ENCODE data around the gene COPG1.
A peak's percentile ranks its signal among the peaks of the same experiment; 100 is the strongest.

Gene COPG1

GRCh38 chr3:129313665-129314385 is 64.4 kb downstream of the COPG1 start:
- DNase-seq (ENCODE audit: low spot score), result peak; percentile 41

- DNase-seq (ENCODE audit: low spot score), result peak; percentile 95
Measured at GRCh38 chr3:129314386-129315222, 65.2 kb downstream of the COPG1 start.

DNA sequence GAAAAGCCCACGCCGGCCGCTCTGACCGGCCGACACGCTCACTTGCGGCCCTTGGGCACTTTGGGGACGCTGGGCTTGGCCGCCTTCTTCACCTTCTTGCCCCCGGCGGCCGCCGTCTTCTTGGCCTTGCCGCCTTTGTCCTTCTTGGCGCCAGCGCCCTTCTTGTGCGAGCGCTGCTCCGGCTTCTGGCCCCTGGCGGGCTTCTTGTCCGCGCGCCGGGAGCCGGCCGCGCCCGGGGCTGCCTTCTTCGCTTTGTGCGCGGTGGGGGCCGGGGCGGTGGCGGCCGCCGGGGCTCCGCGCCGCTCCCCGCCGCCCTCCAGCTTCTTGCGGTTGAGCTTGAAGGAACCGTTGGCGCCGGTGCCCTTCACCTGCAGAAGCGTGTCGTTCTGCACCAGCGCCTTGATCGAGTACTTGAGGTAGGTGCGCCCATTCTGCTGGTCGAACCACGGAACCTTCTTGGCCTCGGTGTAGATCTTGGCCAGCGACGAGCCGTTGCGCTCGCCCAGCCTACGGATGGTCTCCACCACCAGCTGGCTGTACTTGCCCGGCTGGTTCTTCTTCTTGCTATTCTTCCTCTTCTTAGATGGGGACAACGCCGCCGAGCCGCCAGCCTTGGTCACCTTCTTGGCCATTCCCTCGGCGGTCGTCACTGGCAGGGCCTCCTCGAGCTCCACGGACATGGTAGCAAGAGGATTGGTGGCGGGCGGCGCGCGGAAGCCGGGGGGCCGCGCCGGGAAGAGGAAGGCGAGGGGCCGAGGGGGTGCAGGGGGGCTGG is 66.0 kb downstream of the COPG1 start:
- peak; percentile 42 for DNase-seq (ENCODE audit: low spot score)

GRCh38 chr3:129315998-129316247 is 66.5 kb downstream of the COPG1 start:
- no peak for DNase-seq (ENCODE audit: low spot score)

DNA sequence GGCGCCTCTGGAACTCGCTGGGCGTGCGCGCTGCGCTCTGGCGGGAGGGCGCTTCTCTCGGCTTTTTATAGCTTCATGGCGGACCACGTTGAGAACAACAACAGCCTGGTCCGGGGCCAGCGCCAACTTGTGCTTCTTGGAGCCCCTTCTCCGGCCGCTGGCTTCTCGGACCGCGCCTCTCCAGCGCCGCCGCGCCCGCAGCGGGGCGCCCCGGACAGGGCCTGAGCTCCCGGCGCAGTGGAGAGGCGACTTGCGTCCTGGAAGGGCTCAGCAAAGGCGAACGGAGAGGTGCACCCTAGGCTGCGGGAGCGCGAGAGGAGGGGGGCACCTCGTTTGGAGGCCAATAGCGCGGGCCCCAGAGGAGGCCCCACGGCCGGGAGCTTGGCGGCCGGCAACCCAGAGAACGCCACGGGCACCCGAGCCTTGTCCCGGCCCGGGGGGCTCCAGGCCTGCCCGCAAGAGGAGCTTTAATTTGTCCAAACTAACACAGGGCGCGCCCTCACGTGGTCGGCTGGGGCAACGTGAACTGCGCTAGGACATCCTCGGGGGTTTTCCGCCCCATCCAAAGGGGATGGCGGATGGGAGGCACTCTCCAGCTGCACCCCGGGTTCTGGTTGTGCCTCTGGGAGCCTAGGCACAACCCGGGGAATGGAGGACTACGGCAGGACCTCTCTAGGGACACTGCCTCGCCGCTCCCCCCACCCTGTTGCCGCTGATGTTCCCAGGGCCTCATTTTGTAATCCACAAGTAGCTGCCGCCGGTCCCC is 67.0 kb downstream of the COPG1 start:
- peak; percentile 91 for DNase-seq (ENCODE audit: low spot score)

DNA sequence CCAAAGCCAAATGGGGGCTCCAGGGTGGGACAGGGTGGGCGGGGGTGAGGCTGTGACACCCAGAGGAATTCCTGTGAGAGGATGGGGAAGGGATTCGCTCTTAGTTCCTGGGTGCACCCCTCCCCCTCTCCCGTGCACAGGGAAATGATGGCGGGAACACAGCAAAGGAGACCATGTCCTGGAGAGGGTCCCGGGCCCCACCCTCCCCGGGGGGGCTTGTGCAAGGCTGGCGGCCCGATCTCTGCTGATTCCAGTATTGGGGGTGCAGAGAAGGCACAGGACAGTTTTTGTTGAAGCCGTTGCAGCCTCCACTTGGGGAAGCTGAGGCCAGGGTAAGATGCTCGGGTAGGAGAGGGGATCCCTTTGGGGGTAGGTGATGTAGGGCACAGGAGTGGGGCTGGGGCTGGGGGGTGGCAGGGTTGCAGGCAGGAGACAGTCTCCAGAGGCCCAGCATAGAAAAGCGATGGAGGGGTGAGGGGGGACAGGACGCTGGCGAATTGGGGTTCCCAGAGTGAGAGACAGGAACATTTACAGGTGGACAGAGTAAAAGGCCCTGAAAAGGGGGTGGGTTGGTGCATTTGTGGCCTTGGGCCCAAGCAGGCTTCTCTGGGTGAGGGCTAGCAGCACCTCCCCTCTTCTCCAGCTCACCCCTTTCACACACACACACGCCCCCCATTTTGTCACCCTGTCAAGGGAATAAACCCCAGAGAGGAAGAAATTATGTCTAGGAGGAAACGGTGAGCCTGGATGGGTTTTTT is 67.8 kb downstream of the COPG1 start:
- no peak for DNase-seq (ENCODE audit: low spot score)

GRCh38 chr3:129317848-129318247 is 68.4 kb downstream of the COPG1 start:
- no peak for DNase-seq (ENCODE audit: low spot score)

DNA sequence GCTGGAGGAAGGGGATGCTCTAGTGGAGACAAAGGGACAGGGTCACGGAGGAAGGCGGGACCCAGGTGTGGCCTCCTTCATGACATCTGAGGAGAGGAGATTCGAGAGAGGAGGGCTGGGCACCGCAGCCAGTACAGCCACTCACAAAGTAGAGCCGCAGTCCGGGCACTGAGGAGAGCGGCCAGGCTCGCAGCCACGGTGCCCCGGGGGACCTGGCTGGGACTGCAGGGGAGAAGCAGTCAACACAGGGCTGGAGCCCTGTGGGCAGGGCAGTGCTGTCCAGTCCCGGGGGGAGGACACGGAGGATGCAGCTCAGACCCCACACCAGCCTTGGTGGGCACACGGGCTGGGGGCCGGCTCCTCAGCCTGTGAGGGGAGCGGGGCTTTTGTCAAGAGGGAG is 69.5 kb downstream of the COPG1 start:
- no peak for DNase-seq (ENCODE audit: low spot score)

DNA sequence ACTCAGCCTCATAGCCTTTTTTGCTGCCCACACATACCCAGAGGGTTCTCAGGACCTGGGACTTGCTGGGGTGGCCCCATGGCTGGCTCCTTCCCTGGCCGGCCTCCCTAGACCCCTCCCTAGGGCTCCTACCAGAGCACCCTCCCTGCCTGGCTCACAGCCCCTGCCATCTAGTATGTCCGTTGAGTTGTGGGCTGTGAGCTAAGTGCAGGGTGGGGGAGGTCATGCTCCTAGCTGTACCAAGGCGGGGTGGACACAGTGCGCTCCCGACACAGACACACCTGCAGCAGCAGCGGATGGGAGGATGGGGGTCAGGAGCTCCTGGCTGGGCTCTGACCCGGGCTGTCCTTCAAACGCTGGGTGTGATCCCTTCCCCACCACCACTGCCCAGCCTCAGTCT is 70.9 kb downstream of the COPG1 start:
- DNase-seq (ENCODE audit: low spot score), result no peak

- no peak for DNase-seq (ENCODE audit: low spot score)
Measured at GRCh38 chr3:129320825-129321487, 71.5 kb downstream of the COPG1 start.

DNA sequence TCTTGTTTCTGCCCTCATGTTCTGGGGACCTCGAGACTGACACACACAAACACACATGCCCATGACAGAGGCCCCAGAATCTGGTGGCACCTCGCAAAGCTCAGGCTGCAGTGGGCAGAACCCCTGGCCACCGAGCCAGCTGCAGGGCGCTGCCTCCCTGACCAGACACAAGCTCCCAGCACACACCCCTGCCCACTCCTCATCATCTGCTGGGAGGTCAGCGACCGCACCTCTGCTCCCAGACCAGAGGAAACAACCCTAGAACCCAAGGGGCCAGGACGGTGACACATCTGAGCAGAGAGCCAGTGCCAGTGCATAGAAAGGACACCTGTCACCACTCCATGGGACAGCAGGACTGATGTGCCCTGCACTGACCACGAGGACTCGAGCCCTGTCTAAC is 72.5 kb downstream of the COPG1 start:
- no peak for DNase-seq (ENCODE audit: low spot score)

GRCh38 chr3:129323651-129324294 is 74.4 kb downstream of the COPG1 start:
- peak; percentile 53 for DNase-seq (ENCODE audit: low spot score)

- no peak for DNase-seq (ENCODE audit: low spot score)
Measured at GRCh38 chr3:129324855-129325254, 75.4 kb downstream of the COPG1 start.

DNA sequence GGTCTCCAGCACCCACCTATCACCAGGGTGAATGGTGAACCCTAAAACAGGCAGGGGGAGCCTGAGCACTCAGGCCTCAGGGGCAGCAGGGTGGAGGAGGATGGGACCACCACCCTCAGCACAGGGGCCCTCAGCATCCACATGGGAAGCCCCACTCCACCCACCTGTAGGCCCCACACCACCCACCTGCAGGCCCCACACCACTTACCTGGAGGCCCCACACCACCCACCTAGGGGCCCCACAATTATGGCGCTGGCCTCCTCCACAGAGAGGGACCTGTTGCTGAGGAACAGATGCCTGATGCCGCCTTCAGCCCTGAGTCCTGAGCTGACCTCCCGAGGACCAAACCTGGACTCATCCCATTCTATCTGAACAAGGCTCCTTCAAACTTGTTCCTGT is 76.0 kb downstream of the COPG1 start:
- no peak for DNase-seq (ENCODE audit: low spot score)

DNA sequence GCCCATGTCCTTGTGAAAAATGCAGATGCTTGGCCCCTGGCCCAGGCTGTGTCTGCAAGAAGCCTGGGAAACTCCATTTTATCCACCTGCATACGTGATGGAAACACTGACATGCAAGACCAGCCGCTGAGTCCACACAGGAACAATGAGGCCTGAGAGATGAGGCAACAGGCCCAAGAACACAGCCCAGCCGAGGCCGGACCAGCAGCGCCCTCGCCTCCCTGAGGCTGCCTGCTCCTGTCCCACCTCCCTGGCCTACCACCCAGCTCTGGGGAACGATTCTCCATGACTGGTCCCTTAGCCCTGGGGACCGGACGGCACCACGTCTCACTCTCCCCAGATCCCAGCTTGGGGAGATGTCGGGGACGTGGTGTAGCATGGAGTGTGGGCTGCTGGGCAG is 76.7 kb downstream of the COPG1 start:
- no peak for DNase-seq (ENCODE audit: low spot score)

GRCh38 chr3:129326595-129326994 is 77.2 kb downstream of the COPG1 start:
- no peak for DNase-seq (ENCODE audit: low spot score)
